GM23338 (cell line): Measurements from ENCODE around the gene HLA-G. TPM values are rescaled to one million over a fixed set of nuclear protein-coding genes. Genes with fewer than 3 reads are reported as not detected.

Experiments used
- ATAC-seq: fragments of 200-7000 bp; cut with Tn5 transposase; 3 replicates; pipeline ENCODE4 v1.9.1; 2020
- DNase-seq: peaks from one replicate; pipeline ENCODE4 v3.0.0-alpha.2; 2015; ENCODE audit warnings: low spot score
- H2AFZ ChIP-seq: fragments of 200-600 bp; sonication (generic); 2 replicates; pipeline ENCODE4 v1.8.0; 2016; ENCODE audit warnings: antibody characterized with exemption, mild to moderate bottlenecking, moderate library complexity
- H3F3A ChIP-seq: fragments of 200-600 bp; sonication (generic); replicated peaks from 2 replicates; pipeline ENCODE4 v1.8.0; 2017; ENCODE audit warnings: antibody characterized with exemption, mixed run types, low read depth
- H3K27ac ChIP-seq: fragments of 200-600 bp; sonication (generic); 2 replicates; pipeline ENCODE4 v1.6.1; 2016; ENCODE audit warnings: low read depth
- H3K27me3 ChIP-seq: fragments of 200-600 bp; sonication (generic); 2 replicates; pipeline ENCODE4 v1.8.0; 2016; ENCODE audit warnings: mild to moderate bottlenecking, mixed run types, moderate library complexity; ENCODE audit not compliant: insufficient read depth
- H3K36me3 ChIP-seq: fragments of 200-600 bp; sonication (generic); 2 replicates; pipeline ENCODE4 v1.8.0; 2016; ENCODE audit warnings: mild to moderate bottlenecking; ENCODE audit not compliant: insufficient read depth
- H3K4me1 ChIP-seq: fragments of 200-600 bp; sonication (generic); 2 replicates; pipeline ENCODE4 v1.8.0; 2016; ENCODE audit warnings: mild to moderate bottlenecking, moderate library complexity; ENCODE audit not compliant: insufficient read depth
- H3K4me2 ChIP-seq: fragments of 200-600 bp; sonication (generic); 2 replicates; pipeline ENCODE4 v1.7.1; 2017; ENCODE audit warnings: mixed run types
- H3K4me3 ChIP-seq: fragments of 200-600 bp; sonication (generic); 2 replicates; pipeline ENCODE4 v1.6.1; 2016; ENCODE audit warnings: mixed run types
- H3K79me2 ChIP-seq: fragments of 200-600 bp; sonication (generic); replicated peaks from 2 replicates; pipeline ENCODE4 v1.8.0; 2017; ENCODE audit warnings: mild to moderate bottlenecking; ENCODE audit not compliant: insufficient read depth
- H3K9me2 ChIP-seq: fragments of 200-600 bp; sonication (generic); 2 replicates; pipeline ENCODE4 v1.8.0; 2017; ENCODE audit not compliant: insufficient read depth
- H4K20me1 ChIP-seq: fragments of 200-600 bp; sonication (generic); replicated peaks from 2 replicates; pipeline ENCODE4 v1.8.0; 2017; ENCODE audit warnings: mild to moderate bottlenecking; ENCODE audit not compliant: insufficient read depth
- H3K27ac Mint-ChIP-seq: 2 replicates; pipeline ENCODE4 v1.8.0; 2020; ENCODE audit warnings: inconsistent platforms, mild to moderate bottlenecking, moderate library complexity, mixed read lengths
- H3K27me3 Mint-ChIP-seq: 3 replicates; pipeline ENCODE4 v1.8.0; 2022; ENCODE audit warnings: low read depth, mild to moderate bottlenecking, moderate library complexity, mixed read lengths, inconsistent platforms; ENCODE audit not compliant: insufficient read depth, poor library complexity
- H3K36me3 Mint-ChIP-seq: 3 replicates; pipeline ENCODE4 v1.8.0; 2021; ENCODE audit warnings: low read depth, mild to moderate bottlenecking, inconsistent platforms, moderate library complexity, mixed read lengths
- H3K4me1 Mint-ChIP-seq: 3 replicates; pipeline ENCODE4 v1.8.0; 2020; ENCODE audit warnings: mild to moderate bottlenecking, inconsistent platforms, mixed read lengths
- H3K4me3 Mint-ChIP-seq: 3 replicates; pipeline ENCODE4 v1.8.0; 2021; ENCODE audit warnings: moderate library complexity, mild to moderate bottlenecking, inconsistent platforms, mixed read lengths
- H3K9me3 Mint-ChIP-seq: 3 replicates; pipeline ENCODE4 v1.8.0; 2020; ENCODE audit warnings: moderate library complexity, mild to moderate bottlenecking, inconsistent platforms, mixed read lengths
- CREB1 ChIP-seq: fragments of 250-450 bp; sonication (Bioruptor Pico); IDR thresholded peaks from 2 replicates; pipeline ENCODE4 v1.5.0; 2020; ENCODE audit warnings: low read depth, mild to moderate bottlenecking, moderate library complexity
- CTCF ChIP-seq, 2 experiments: fragments of 200-600 bp in 1 of 2; sonication (generic) in 1 of 2; conservative IDR thresholded peaks; 2 replicates each; pipeline versions ENCODE4 v1.5.1 to v1.6.1; 2016 to 2017; ENCODE audit warnings: antibody characterized with exemption in 2 of 2, low read depth in 2 of 2, mild to moderate bottlenecking in 2 of 2, moderate library complexity in 1 of 2
- ETS1 ChIP-seq: IDR thresholded peaks from 2 replicates; pipeline ENCODE4 v1.6.1; 2016; ENCODE audit warnings: antibody characterized with exemption
- EZH2 ChIP-seq: fragments of 200-600 bp; sonication (generic); IDR thresholded peaks from one replicate; pipeline ENCODE4 v1.8.0; 2017; ENCODE audit warnings: antibody characterized with exemption, mild to moderate bottlenecking, low read depth; ENCODE audit not compliant: unreplicated experiment
- EZH2phosphoT487 ChIP-seq: fragments of 200-600 bp; sonication (generic); IDR thresholded peaks from one replicate; pipeline ENCODE4 v1.8.1; 2018; ENCODE audit warnings: antibody characterized with exemption; ENCODE audit not compliant: unreplicated experiment
- JUNB ChIP-seq: IDR thresholded peaks from one replicate; pipeline ENCODE4 v1.6.1; 2016; ENCODE audit warnings: antibody characterized with exemption; ENCODE audit not compliant: unreplicated experiment
- NANOG ChIP-seq: IDR thresholded peaks from 2 replicates; pipeline ENCODE4 v1.6.1; 2016; ENCODE audit warnings: antibody characterized with exemption, borderline replicate concordance
- POLR2AphosphoS5 ChIP-seq: IDR thresholded peaks from 2 replicates; pipeline ENCODE4 v1.6.1; 2016; ENCODE audit warnings: antibody characterized with exemption, low read depth
- REST ChIP-seq: IDR thresholded peaks from one replicate; pipeline ENCODE4 v1.6.1; 2018; ENCODE audit warnings: antibody characterized with exemption; ENCODE audit not compliant: unreplicated experiment
- ZNF114 ChIP-seq: fragments of 250-450 bp; sonication (Bioruptor Pico); IDR thresholded peaks from 2 replicates; pipeline ENCODE4 v1.5.0; 2020; ENCODE audit warnings: mild to moderate bottlenecking, moderate library complexity
- ZNF331 ChIP-seq: fragments of 250-450 bp; sonication (Bioruptor Pico); IDR thresholded peaks from 2 replicates; pipeline ENCODE4 v1.5.0; 2020; ENCODE audit warnings: low read depth, mild to moderate bottlenecking, moderate library complexity
- polyA plus RNA-seq: library from polyadenylated mRNA; unstranded; fragments of >200 nt; fragmentation: Nextera tagmentation; extraction: Ambion mirVana; gene quantifications from 2 replicates; pipeline ENCODE4 v1.2.1, GENCODE V29; 2016
- total RNA-seq: library from RNA; depleted of rRNA; stranded (reverse); fragments of >200 nt; shearing (Covaris generic); gene quantifications from 2 replicates; pipeline ENCODE4 v1.2.3, GENCODE V29; 2014

HLA-G gene
- total and polyA plus RNA-seq, 2 experiments from 2014 or later, result 2.5 to 2.8 TPM

- no peak overlapping the region for H3K27ac Mint-ChIP-seq
- H3K36me3 Mint-ChIP-seq, result no peaks in the 10 kb centered on the region; the same call in 2 of the 3 replicates
- Histone ChIP-seq H3K27ac (no peak overlapping the region), H2AFZ (no peak overlapping the region), H3K4me2 (no peak overlapping the region), H4K20me1 (no peaks in the 10 kb centered on the region), H3K27me3 (peaks cover 26% of the 10 kb centered on the region), H3K36me3 (no peaks in the 10 kb centered on the region), H3F3A (no peaks in the 10 kb centered on the region), H3K79me2 (no peaks in the 10 kb centered on the region), H3K4me1 (no peaks in the 10 kb centered on the region), H3K4me3 (no peak overlapping the region), H3K9me2 (no peaks in the 10 kb centered on the region)
- H3K4me1 Mint-ChIP-seq, result no peaks in the 10 kb centered on the region; the same call in 2 of the 3 replicates
- no peaks in the 10 kb centered on the region for H3K9me3 Mint-ChIP-seq
- H3K27me3 Mint-ChIP-seq, result peaks cover 24% of the 10 kb centered on the region
- TF ChIP-seq CTCF (conservative IDR thresholded peaks at IDR 0.05; ENCODE audit: low read depth in 2 of 2), result no peak
- TF ChIP-seq EZH2, result no peak
- no peak for TF ChIP-seq ZNF114 (CRISPR knock-in tag)
- TF ChIP-seq JUNB, result no peak
- no peak for TF ChIP-seq ZNF331 (CRISPR knock-in tag)
- no peak for TF ChIP-seq NANOG
- no peak for TF ChIP-seq POLR2AphosphoS5
- no peak for TF ChIP-seq ETS1
- TF ChIP-seq EZH2phosphoT487, result no peak
- TF ChIP-seq REST, result no peak
- DNase-seq (no peak), ATAC-seq (no peak)
- no peak overlapping the region for H3K4me3 Mint-ChIP-seq
Observed at GRCh38 chr6:29797135-29797534, 30.5 kb upstream of the HLA-G start.

GRCh38 chr6:29797966-29798365 is 29.7 kb upstream of the HLA-G start:
- Histone ChIP-seq H3K4me1 (no peaks in the 10 kb centered on the region), H3K79me2 (no peaks in the 10 kb centered on the region), H3F3A (no peaks in the 10 kb centered on the region), H2AFZ (no peak overlapping the region), H3K36me3 (no peaks in the 10 kb centered on the region), H4K20me1 (no peaks in the 10 kb centered on the region), H3K4me3 (no peak overlapping the region), H3K9me2 (no peaks in the 10 kb centered on the region), H3K27ac (no peak overlapping the region), H3K27me3 (peaks cover 22% of the 10 kb centered on the region), H3K4me2 (no peak overlapping the region)
- no peak for DNase-seq
- no peak overlapping the region for H3K4me3 Mint-ChIP-seq
- H3K4me1 Mint-ChIP-seq, result no peaks in the 10 kb centered on the region; the same call in 2 of the 3 replicates
- no peaks in the 10 kb centered on the region; the same call in 2 of the 3 replicates for H3K36me3 Mint-ChIP-seq
- no peak overlapping the region for H3K27ac Mint-ChIP-seq
- H3K27me3 Mint-ChIP-seq, result peaks cover 22% of the 10 kb centered on the region
- H3K9me3 Mint-ChIP-seq, result no peaks in the 10 kb centered on the region
- no peak for ATAC-seq
- TF ChIP-seq ZNF331 (CRISPR knock-in tag) (no peak), EZH2 (no peak), NANOG (no peak), EZH2phosphoT487 (no peak), CREB1 (CRISPR knock-in tag) (no peak), ETS1 (no peak), REST (no peak)
